Thyroid gland (tissue), 4 donors: ENCODE data around the gene ZNF324. TPM values are rescaled to one million over a fixed set of nuclear protein-coding genes. Genes with fewer than 3 reads are reported as not detected.
A peak's percentile ranks its signal among the peaks of the same experiment; 100 is the strongest.
"Not testable (repeated sequence)": the region's sequence is repeated elsewhere in the genome, so short reads cannot be mapped to it uniquely, and the experiment has no call there.

ENCODE experiments used
- DNase-seq, 2 donors: peaks; one replicate each; pipeline ENCODE4 v3.0.0-alpha.2; 2019
- H3K27ac ChIP-seq, 3 donors: fragments of 200-600 bp; sonication (generic); 1 replicate in 2 of 3; 2 replicates in 1 of 3; pipeline ENCODE4 v1.5.1; 2016 to 2019; ENCODE audit warnings: mild to moderate bottlenecking in 1 of 3, moderate library complexity in 1 of 3
- H3K27me3 ChIP-seq: fragments of 200-600 bp; sonication (generic); one replicate; pipeline ENCODE4 v1.5.1; 2019
- H3K36me3 ChIP-seq, 2 donors: fragments of 200-600 bp; sonication (generic); one replicate each; pipeline ENCODE4 v1.5.1; 2016 to 2019
- H3K4me1 ChIP-seq, 2 donors: fragments of 200-600 bp; sonication (generic); one replicate each; pipeline ENCODE4 v1.5.1; 2017 to 2019
- H3K4me3 ChIP-seq, 3 donors: fragments of 200-600 bp; sonication (generic); replicated peaks in 1 of 3; 1 replicate in 2 of 3; 2 replicates in 1 of 3; pipeline ENCODE4 v1.5.1; 2016; ENCODE audit warnings: mild to moderate bottlenecking in 1 of 3
- H3K9me3 ChIP-seq: fragments of 200-600 bp; sonication (generic); one replicate; pipeline ENCODE4 v1.5.1; 2017
- CTCF ChIP-seq, 6 experiments: fragments of 200-600 bp in 3 of 6; fragments of 450-650 bp in 3 of 6; sonication (generic) in 3 of 6; IDR thresholded peaks; one replicate each; pipeline ENCODE4 v1.5.1; 2016 to 2019; ENCODE audit warnings: antibody characterized with exemption in 6 of 6, mild to moderate bottlenecking in 2 of 6, inconsistent platforms in 1 of 6, moderate library complexity in 1 of 6
- POLR2A ChIP-seq, 2 donors: fragments of 450-650 bp; IDR thresholded peaks; one replicate each; pipeline ENCODE4 v1.6.1; 2017; ENCODE audit warnings: antibody characterized with exemption in 2 of 2, mild to moderate bottlenecking in 2 of 2, moderate library complexity in 1 of 2
- WGBS, 2 donors: methylation state at CpG; one replicate each; pipeline ENCODE4 v1.1.5; 2017; 5-methylcytosine and 5-hydroxymethylcytosine counted together
- intact Hi-C: fragments of 100-400 bp; cut with DNase I; formaldehyde crosslinking; loops from one replicate; pipeline ENCODE4 v1.15.1; 2023
- total RNA-seq, 4 donors: library from RNA; depleted of rRNA; stranded (reverse); fragments of >200 nt; gene quantifications; one replicate each; pipeline ENCODE4 v1.2.3, GENCODE V29; 2016

Gene ZNF324
- total RNA-seq, 4 donors from 2014 or later: 27.0 to 41.7 (median 32.2) TPM

- no peak overlapping the region for H3K27ac ChIP-seq
- no peaks in the 10 kb centered on the region for H3K27me3 ChIP-seq
- H3K9me3 ChIP-seq: no peaks in the 10 kb centered on the region
- peak overlapping the region in 1 of 3 donors; percentile 81 for H3K4me3 ChIP-seq
- TF ChIP-seq CTCF (IDR thresholded peaks at IDR 0.05) (no peak), POLR2A (IDR thresholded peaks at IDR 0.05) (no peak)
- DNase-seq: no peak
- 35 to 43% methylated on average over 17 to 20 of the region's 20 CpGs for WGBS, 2 donors
- H3K4me1 ChIP-seq: peaks cover 8 to 9% of the 10 kb centered on the region in 2 donors
- peaks cover 5 to 12% of the 10 kb centered on the region in 2 donors for H3K36me3 ChIP-seq
- intact Hi-C loops: no loop called here
Measured at GRCh38 chr19:58466089-58466759, 656 bp upstream of the ZNF324 start.

- no peak overlapping the region for H3K27ac ChIP-seq
- no peaks in the 10 kb centered on the region for H3K27me3 ChIP-seq
- intact Hi-C loops: no loop called here
- H3K9me3 ChIP-seq: no peaks in the 10 kb centered on the region
- TF ChIP-seq POLR2A (IDR thresholded peaks at IDR 0.05): no peak
- no peak for TF ChIP-seq CTCF (IDR thresholded peaks at IDR 0.05)
- DNase-seq: no peak
- no peak overlapping the region for H3K4me3 ChIP-seq
- WGBS, 2 donors: 62 to 66% methylated on average over 5 of the region's 5 CpGs
- peaks cover 8 to 9% of the 10 kb centered on the region in 2 donors for H3K4me1 ChIP-seq
- H3K36me3 ChIP-seq: peaks cover 18 to 28% of the 10 kb centered on the region in 2 donors
Measured at GRCh38 chr19:58468216-58468839, 1.4 kb downstream of the ZNF324 start.

GRCh38 chr19:58469241-58470013, 2.5 kb downstream of the ZNF324 start:
- WGBS, 2 donors: 91 to 93% methylated on average over 11 to 17 of the region's 17 CpGs
- no peak for DNase-seq
- H3K4me1 ChIP-seq: peaks cover 8 to 9% of the 10 kb centered on the region in 2 donors
- H3K36me3 ChIP-seq: peaks cover 18 to 28% of the 10 kb centered on the region in 2 donors
- H3K27ac ChIP-seq: no peak overlapping the region
- H3K27me3 ChIP-seq: no peaks in the 10 kb centered on the region
- no peaks in the 10 kb centered on the region for H3K9me3 ChIP-seq
- no peak overlapping the region for H3K4me3 ChIP-seq
- TF ChIP-seq POLR2A (IDR thresholded peaks at IDR 0.05): no peak
- no peak for TF ChIP-seq CTCF (IDR thresholded peaks at IDR 0.05)
- intact Hi-C loops: no loop called here

- Histone ChIP-seq H3K4me1 (peaks cover 17 to 18% of the 10 kb centered on the region in 2 donors), H3K36me3 (peaks cover 18 to 28% of the 10 kb centered on the region in 2 donors)
- DNase-seq, H3K27ac ChIP-seq, H3K27me3 ChIP-seq, intact Hi-C loops, H3K9me3 ChIP-seq, H3K4me3 ChIP-seq: not testable (repeated sequence)
- 94 to 96% methylated on average over 16 to 27 of the region's 53 CpGs for WGBS, 2 donors
Measured at GRCh38 chr19:58470837-58471543, 4.1 kb downstream of the ZNF324 start.

- H3K4me1 ChIP-seq: peaks cover 16 to 22% of the 10 kb centered on the region in 2 donors
- no peaks in the 10 kb centered on the region for H3K27me3 ChIP-seq
- TF ChIP-seq POLR2A (IDR thresholded peaks at IDR 0.05): no peak
- H3K4me3 ChIP-seq: no peak overlapping the region
- H3K36me3 ChIP-seq: peaks cover 18 to 28% of the 10 kb centered on the region in 2 donors
- no peaks in the 10 kb centered on the region for H3K9me3 ChIP-seq
- DNase-seq: no peak
- intact Hi-C loops: no loop called here
- WGBS, 2 donors: 96% methylated on average over 37 to 39 of the region's 39 CpGs
- no peak overlapping the region for H3K27ac ChIP-seq
Measured at GRCh38 chr19:58471736-58472135, 4.9 kb downstream of the ZNF324 start.
